A549 treated with ZK216348 at 1 μM for 4 hours (cell line): ENCODE measurements around the gene FYN. TPM values are rescaled to one million over a fixed set of nuclear protein-coding genes. Genes with fewer than 3 reads are reported as not detected.

ENCODE experiments used
- total RNA-seq: library from RNA; stranded (reverse); fragments of 200-300 nt; extraction: Qiagen RNA extraction; gene quantifications from 5 replicates; pipeline ENCODE4 v1.2.3, GENCODE V29; 2022; ENCODE audit warnings: low read depth

The FYN gene
- 4.2 to 7.4 TPM (median 5.0 TPM) in 5 replicates for total RNA-seq

DNA sequence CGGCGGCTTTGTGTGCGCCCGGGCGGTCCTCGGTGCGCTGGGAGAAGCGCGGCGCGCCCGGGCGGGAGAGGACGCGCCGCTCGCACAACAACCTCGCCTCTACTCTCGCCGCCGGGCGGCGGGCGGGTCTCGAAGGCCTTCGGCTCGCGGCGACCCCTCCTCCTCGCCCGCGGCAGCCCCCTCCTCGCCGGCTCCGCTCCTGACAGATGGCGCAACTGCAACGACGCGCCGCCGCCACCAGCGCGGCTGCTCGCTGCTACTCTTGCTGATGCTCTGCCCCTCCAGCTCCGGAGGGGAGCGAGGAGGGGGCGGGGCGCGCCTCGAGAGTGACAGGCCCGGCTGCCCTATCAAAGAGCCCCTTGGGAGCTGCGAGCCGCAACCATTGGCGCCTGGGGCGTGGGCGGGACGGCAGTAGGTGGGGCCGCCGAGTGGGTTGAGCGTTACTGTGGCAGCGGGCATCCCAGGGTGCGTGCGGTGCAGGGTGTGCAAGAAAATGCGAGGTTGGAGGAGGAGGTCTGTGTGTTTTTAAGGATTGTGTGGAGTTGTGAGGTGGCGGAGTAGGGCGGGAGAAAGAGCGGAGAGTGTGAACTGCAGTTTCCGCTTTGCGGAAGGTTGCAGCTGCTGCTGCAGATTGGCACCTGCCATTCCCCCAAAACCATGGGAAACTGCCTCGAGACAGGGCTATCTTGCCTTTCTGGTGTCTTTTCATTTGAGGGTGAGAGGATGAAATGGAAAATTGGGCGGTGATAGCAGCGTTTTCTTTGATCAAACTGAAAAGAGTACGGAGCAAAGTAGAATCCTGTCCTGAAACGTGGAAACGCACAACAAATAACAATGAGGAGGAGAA, at the start of gene FYN:
Gene FYN, minus strand, starts transcription at position 275 of the 847 bp plus-strand sequence. CDS start 153,401 bp downstream, outside the sequence.

Other genes starting within 250 kb of the FYN start
- gene CCN6, start 180.7 kb upstream of the FYN start, total RNA-seq, result not detected in 5 replicates
- 5.6 to 8.4 TPM (median 6.1 TPM) in 5 replicates for gene TUBE1, start 214.0 kb upstream of the FYN start, total RNA-seq
- 4.7 to 10.6 TPM (median 8.7 TPM) in 5 replicates for gene FAM229B, start 214.1 kb upstream of the FYN start, total RNA-seq